SK-N-DZ (cell line): Measurements from ENCODE around the gene ODF4.
A peak's percentile ranks its signal among the peaks of the same experiment; 100 is the strongest.
"Not testable (repeated sequence)": the region's sequence is repeated elsewhere in the genome, so short reads cannot be mapped to it uniquely, and the experiment has no call there.

Experiments used
- DNase-seq: peaks from one replicate; pipeline ENCODE4 v3.0.0-alpha.2; 2015; ENCODE audit warnings: low spot score

ODF4 gene

GRCh38 chr17:8366231-8366630, 26.6 kb downstream of the ODF4 start:
- no peak for DNase-seq

GRCh38 chr17:8368193-8368592, 28.6 kb downstream of the ODF4 start:
- no peak for DNase-seq

GRCh38 chr17:8369944-8370343, 30.3 kb downstream of the ODF4 start:
- DNase-seq: no peak

- no peak for DNase-seq
Observed at GRCh38 chr17:8371786-8372185, 32.1 kb downstream of the ODF4 start.

- DNase-seq: no peak
Observed at GRCh38 chr17:8372422-8372821, 32.8 kb downstream of the ODF4 start.

- not testable (repeated sequence) for DNase-seq
Observed at GRCh38 chr17:8373856-8374255, 34.2 kb downstream of the ODF4 start.

- DNase-seq: peak; percentile 46
Observed at GRCh38 chr17:8375738-8376259, 36.2 kb downstream of the ODF4 start.

GRCh38 chr17:8376271-8377067, 36.8 kb downstream of the ODF4 start, which contains the start of gene KRABD2:
TSS of gene KRABD2 (minus strand) at chr17:8376704.
- DNase-seq: peak; percentile 90

- no peak for DNase-seq
Observed at GRCh38 chr17:8377422-8377821, 37.8 kb downstream of the ODF4 start.

GRCh38 chr17:8378117-8378516, 38.5 kb downstream of the ODF4 start:
- not testable (repeated sequence) for DNase-seq

- no peak for DNase-seq
Observed at GRCh38 chr17:8380049-8380448, 40.4 kb downstream of the ODF4 start.

GRCh38 chr17:8382052-8382879, 42.6 kb downstream of the ODF4 start:
- peak; percentile 44 for DNase-seq

- DNase-seq: no peak
Observed at GRCh38 chr17:8382880-8383142, 43.2 kb downstream of the ODF4 start.

- DNase-seq: peak; percentile 100
Observed at GRCh38 chr17:8383143-8383822, 43.6 kb downstream of the ODF4 start, which contains the start of gene RPL26. TSS of gene RPL26 (minus strand) at chr17:8383193. CDS start at chr17:8382310, 883 bp downstream.

- DNase-seq: no peak
Observed at GRCh38 chr17:8384801-8385378, 45.2 kb downstream of the ODF4 start.

GRCh38 chr17:8386841-8387240, 47.2 kb downstream of the ODF4 start:
- no peak for DNase-seq

- DNase-seq: no peak
Observed at GRCh38 chr17:8387914-8388651, 48.4 kb downstream of the ODF4 start.

GRCh38 chr17:8391711-8392110, 52.1 kb downstream of the ODF4 start:
- DNase-seq: no peak

- peak; percentile 59 for DNase-seq
Observed at GRCh38 chr17:8392274-8392673, 52.6 kb downstream of the ODF4 start.

- peak; percentile 52 for DNase-seq
Observed at GRCh38 chr17:8392674-8393469, 53.2 kb downstream of the ODF4 start.
